Liver (tissue), 9 donors: Measurements from ENCODE around the gene ILF2. TPM values are rescaled to one million over a fixed set of nuclear protein-coding genes. Genes with fewer than 3 reads are reported as not detected.

Experiments used
- DNase-seq: peaks from one replicate; pipeline ENCODE4 v3.0.0-alpha.2; 2017; ENCODE audit warnings: low spot score
- H3K27ac ChIP-seq, 2 donors: one replicate each; pipeline ENCODE4 v1.7.0; 2013; ENCODE audit warnings: inconsistent platforms in 2 of 2, low read length in 2 of 2, control low read depth in 1 of 2, low read depth in 1 of 2, mild to moderate bottlenecking in 1 of 2
- H3K27me3 ChIP-seq, 4 donors: one replicate each; pipeline versions ENCODE4 v1.6.1 to v1.7.0; 2013; ENCODE audit warnings: low read length in 3 of 4, inconsistent platforms in 1 of 4, mild to moderate bottlenecking in 1 of 4, moderate library complexity in 1 of 4; ENCODE audit not compliant: control insufficient read depth in 4 of 4, insufficient read depth in 4 of 4
- H3K36me3 ChIP-seq, 4 donors: one replicate each; pipeline versions ENCODE4 v1.6.1 to v1.7.0; 2013; ENCODE audit warnings: low read length in 3 of 4, mild to moderate bottlenecking in 3 of 4, low read depth in 1 of 4, moderate library complexity in 1 of 4; ENCODE audit not compliant: control insufficient read depth in 4 of 4, insufficient read depth in 3 of 4
- H3K4me1 ChIP-seq, 4 donors: one replicate each; pipeline versions ENCODE4 v1.6.1 to v1.7.0; 2013; ENCODE audit warnings: low read length in 3 of 4, mild to moderate bottlenecking in 3 of 4, moderate library complexity in 1 of 4; ENCODE audit not compliant: control insufficient read depth in 4 of 4, insufficient read depth in 4 of 4
- H3K4me3 ChIP-seq, 3 donors: one replicate each; pipeline versions ENCODE4 v1.6.1 to v1.7.0; 2013; ENCODE audit warnings: low read length in 3 of 3, control low read depth in 1 of 3, low read depth in 1 of 3, mild to moderate bottlenecking in 1 of 3
- H3K9ac ChIP-seq, 2 donors: one replicate each; pipeline ENCODE4 v1.7.0; 2013; ENCODE audit warnings: low read length in 2 of 2, mild to moderate bottlenecking in 2 of 2, moderate library complexity in 2 of 2, control low read depth in 1 of 2, low read depth in 1 of 2
- H3K9me3 ChIP-seq, 4 donors: one replicate each; pipeline versions ENCODE4 v1.6.1 to v1.7.0; 2013; ENCODE audit warnings: low read length in 3 of 4; ENCODE audit not compliant: control insufficient read depth in 4 of 4
- ATF3 ChIP-seq: IDR thresholded peaks from 2 replicates; pipeline ENCODE4 v1.6.1; 2016; ENCODE audit warnings: antibody characterized with exemption
- CTCF ChIP-seq: fragments of 150-350 bp; IDR thresholded peaks from 2 replicates; pipeline ENCODE4 v1.5.1; 2017; ENCODE audit warnings: improper control_type of control experiment, low read depth, low read length; ENCODE audit not compliant: missing input control
- FOXA1 ChIP-seq: IDR thresholded peaks from 2 replicates; pipeline ENCODE4 v1.6.1; 2016; ENCODE audit warnings: antibody characterized with exemption
- FOXA2 ChIP-seq: IDR thresholded peaks from 2 replicates; pipeline ENCODE4 v1.6.1; 2016; ENCODE audit warnings: antibody characterized with exemption
- GABPA ChIP-seq, 2 donors: IDR thresholded peaks in 1 of 2; conservative IDR thresholded peaks in 1 of 2; 2 replicates each; pipeline ENCODE4 v1.6.1; 2016; ENCODE audit warnings: antibody characterized with exemption in 2 of 2, mild to moderate bottlenecking in 1 of 2, moderate library complexity in 1 of 2
- HNF4A ChIP-seq, 2 donors: conservative IDR thresholded peaks; 2 replicates each; pipeline ENCODE4 v1.6.1; 2016; ENCODE audit warnings: antibody characterized with exemption in 2 of 2, mild to moderate bottlenecking in 2 of 2
- HNF4G ChIP-seq: IDR thresholded peaks from 2 replicates; pipeline ENCODE4 v1.6.1; 2016; ENCODE audit warnings: antibody characterized with exemption
- MAX ChIP-seq: IDR thresholded peaks from 2 replicates; pipeline ENCODE4 v1.6.1; 2016; ENCODE audit warnings: antibody characterized with exemption
- NR2F2 ChIP-seq: IDR thresholded peaks from 2 replicates; pipeline ENCODE4 v1.6.1; 2016; ENCODE audit warnings: antibody characterized with exemption
- RAD21 ChIP-seq, 2 donors: IDR thresholded peaks; 2 replicates each; pipeline ENCODE4 v1.6.1; 2016; ENCODE audit warnings: antibody characterized with exemption in 2 of 2, mild to moderate bottlenecking in 2 of 2
- REST ChIP-seq: IDR thresholded peaks from 2 replicates; pipeline ENCODE4 v1.6.1; 2016; ENCODE audit warnings: antibody characterized with exemption, mild to moderate bottlenecking
- RXRA ChIP-seq, 2 donors: IDR thresholded peaks; 2 replicates each; pipeline ENCODE4 v1.6.1; 2017 to 2018; ENCODE audit warnings: antibody characterized with exemption in 2 of 2, mild to moderate bottlenecking in 1 of 2
- SP1 ChIP-seq: IDR thresholded peaks from 2 replicates; pipeline ENCODE4 v1.6.1; 2018; ENCODE audit warnings: antibody characterized with exemption, mild to moderate bottlenecking
- YY1 ChIP-seq: IDR thresholded peaks from 2 replicates; pipeline ENCODE4 v1.6.1; 2016; ENCODE audit warnings: antibody characterized with exemption, mild to moderate bottlenecking
- ZBTB33 ChIP-seq: IDR thresholded peaks from 2 replicates; pipeline ENCODE4 v1.6.1; 2016; ENCODE audit warnings: antibody characterized with exemption
- WGBS: extraction: QIAGEN DNeasy Blood & Tissue Kit; methylation state at CpG from one replicate; pipeline ENCODE4 v1.1.7; 2013; 5-methylcytosine and 5-hydroxymethylcytosine counted together
- polyA plus RNA-seq, 2 donors: library from polyadenylated mRNA; stranded (reverse) in 1 of 2; unstranded in 1 of 2; fragments of 200-250 nt in 1 of 2; fragments of >200 nt in 1 of 2; fragmentation: Nextera tagmentation in 1 of 2; extraction: Ambion mirVana in 1 of 2; gene quantifications; one replicate each; pipeline versions ENCODE4 v1.2.1 to v1.2.3, GENCODE V29; 2013 to 2015
- total RNA-seq, 2 donors: library from RNA; depleted of rRNA; stranded (reverse); fragments of >200 nt; gene quantifications; one replicate each; pipeline ENCODE4 v1.2.3, GENCODE V29; 2014
- donor health status: healthy.
- donor health status: healthy.
- donor health status: healthy.
- donor health status: healthy.
- donor health status: healthy.

The ILF2 gene
- total and polyA plus RNA-seq, 4 donors: 28.7 to 84.2 (median 51.5) TPM

GRCh38 chr1:153682730-153683129, 11.9 kb upstream of the ILF2 start:
- no peaks in the 10 kb centered on the region for H3K27me3 ChIP-seq
- H3K4me1 ChIP-seq: peaks cover 8 to 21% (median 18%) of the 10 kb centered on the region in 4 donors
- no peak overlapping the region for H3K27ac ChIP-seq
- no peak for DNase-seq
- H3K9ac ChIP-seq: no peak overlapping the region
- no peak for TF ChIP-seq HNF4A (conservative IDR thresholded peaks at IDR 0.05)
- TF ChIP-seq NR2F2: no peak
- TF ChIP-seq SP1: no peak
- no peaks in the 10 kb centered on the region for H3K36me3 ChIP-seq
- no peak overlapping the region for H3K4me3 ChIP-seq
- no peaks in the 10 kb centered on the region for H3K9me3 ChIP-seq
- WGBS: 95% methylated on average over 7 of the region's 7 CpGs

- no peaks in the 10 kb centered on the region for H3K36me3 ChIP-seq
- H3K27ac ChIP-seq: no peak overlapping the region
- H3K9ac ChIP-seq: no peak overlapping the region
- no peak for TF ChIP-seq YY1
- no peak for TF ChIP-seq FOXA1
- no peak for TF ChIP-seq SP1
- no peak for TF ChIP-seq ZBTB33
- no peak for TF ChIP-seq MAX
- no peak for TF ChIP-seq RAD21 (IDR thresholded peaks at IDR 0.05)
- no peak for TF ChIP-seq REST
- TF ChIP-seq ATF3: no peak
- TF ChIP-seq FOXA2: no peak
- TF ChIP-seq GABPA (IDR thresholded peaks at IDR 0.05 in 1 of 2, conservative IDR thresholded peaks at IDR 0.05 in 1 of 2): no peak
- TF ChIP-seq RXRA (IDR thresholded peaks at IDR 0.05): no peak
- TF ChIP-seq CTCF: no peak
- TF ChIP-seq HNF4G: no peak
- TF ChIP-seq NR2F2: no peak
- peak overlapping the region in 1 of 3 donors; percentile 59 for H3K4me3 ChIP-seq
- no peaks in the 10 kb centered on the region for H3K9me3 ChIP-seq
- WGBS: 50% methylated on average over 10 of the region's 10 CpGs
- H3K27me3 ChIP-seq: no peaks in the 10 kb centered on the region
- no peak for DNase-seq
- peaks cover 8 to 24% (median 20%) of the 10 kb centered on the region in 4 donors for H3K4me1 ChIP-seq
These were observed 9.3 kb upstream of the ILF2 start for GRCh38 chr1:153680120-153680403.
